ENCODE data around the gene SF3B1.

Gene SF3B1

DNA sequence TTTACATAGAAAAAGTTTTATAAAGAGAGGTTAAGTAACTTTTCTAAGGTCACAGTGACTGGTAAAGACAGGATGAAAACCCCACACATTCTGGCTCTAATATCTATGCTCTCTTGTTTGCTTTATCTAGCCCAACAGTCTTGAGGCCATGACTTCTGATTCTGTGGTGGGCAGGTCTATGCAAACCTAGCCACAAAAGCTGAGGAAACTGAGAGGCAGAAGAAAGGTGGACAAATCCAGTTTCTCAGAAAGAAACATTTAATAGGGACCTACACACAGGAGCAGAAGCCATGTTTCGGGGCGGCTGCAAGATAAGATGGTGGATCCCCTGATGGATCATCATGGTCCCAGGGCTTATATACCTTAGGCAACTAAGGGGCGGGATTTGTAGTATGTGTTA lies 43.0 kb upstream of the SF3B1 start:
- no peaks in the 10 kb centered on the region for H3K9me3 ChIP-seq (ENCODE audit: insufficient read depth, low read depth, low read length)
- no peaks in the 10 kb centered on the region for H4K20me1 ChIP-seq (ENCODE audit: insufficient read depth, low read length, poor library complexity, severe bottlenecking)
- no peaks in the 10 kb centered on the region for H3K4me1 ChIP-seq (ENCODE audit: insufficient read depth, low read length, poor library complexity, severe bottlenecking)
- no peaks in the 10 kb centered on the region for H3F3A ChIP-seq (ENCODE audit: low read depth)
- H3K79me2 ChIP-seq (ENCODE audit: insufficient read depth, low read length), result no peaks in the 10 kb centered on the region
- TF ChIP-seq, protein P1, sequence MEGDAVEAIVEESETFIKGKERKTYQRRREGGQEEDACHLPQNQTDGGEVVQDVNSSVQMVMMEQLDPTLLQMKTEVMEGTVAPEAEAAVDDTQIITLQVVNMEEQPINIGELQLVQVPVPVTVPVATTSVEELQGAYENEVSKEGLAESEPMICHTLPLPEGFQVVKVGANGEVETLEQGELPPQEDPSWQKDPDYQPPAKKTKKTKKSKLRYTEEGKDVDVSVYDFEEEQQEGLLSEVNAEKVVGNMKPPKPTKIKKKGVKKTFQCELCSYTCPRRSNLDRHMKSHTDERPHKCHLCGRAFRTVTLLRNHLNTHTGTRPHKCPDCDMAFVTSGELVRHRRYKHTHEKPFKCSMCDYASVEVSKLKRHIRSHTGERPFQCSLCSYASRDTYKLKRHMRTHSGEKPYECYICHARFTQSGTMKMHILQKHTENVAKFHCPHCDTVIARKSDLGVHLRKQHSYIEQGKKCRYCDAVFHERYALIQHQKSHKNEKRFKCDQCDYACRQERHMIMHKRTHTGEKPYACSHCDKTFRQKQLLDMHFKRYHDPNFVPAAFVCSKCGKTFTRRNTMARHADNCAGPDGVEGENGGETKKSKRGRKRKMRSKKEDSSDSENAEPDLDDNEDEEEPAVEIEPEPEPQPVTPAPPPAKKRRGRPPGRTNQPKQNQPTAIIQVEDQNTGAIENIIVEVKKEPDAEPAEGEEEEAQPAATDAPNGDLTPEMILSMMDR (conservative IDR thresholded peaks at IDR 0.05; ENCODE audit: low read length), result no peak
- TF ChIP-seq EZH2phosphoT487 (IDR thresholded peaks at IDR 0.05; ENCODE audit: borderline replicate concordance), result no peak
- H2AFZ ChIP-seq (ENCODE audit: low read length), result no peak overlapping the region
- peaks cover 45% of the 10 kb centered on the region; the same call in 1 of the 2 replicates for H3K36me3 ChIP-seq (ENCODE audit: insufficient read depth, low read length)
- no peak overlapping the region for H3K4me2 ChIP-seq (ENCODE audit: low read depth, low read length, poor library complexity, severe bottlenecking)
- no peak overlapping the region for H3K4me3 ChIP-seq (ENCODE audit: low read length, poor library complexity, severe bottlenecking)
- no peak overlapping the region for H3K9ac ChIP-seq (ENCODE audit: low read depth, low read length, poor library complexity, severe bottlenecking)
- H3K27me3 ChIP-seq (ENCODE audit: insufficient read depth, low read length, poor library complexity, severe bottlenecking), result no peaks in the 10 kb centered on the region
- H3K9me2 ChIP-seq (replicated peaks; ENCODE audit: low read depth, low read length), result no peaks in the 10 kb centered on the region

DNA sequence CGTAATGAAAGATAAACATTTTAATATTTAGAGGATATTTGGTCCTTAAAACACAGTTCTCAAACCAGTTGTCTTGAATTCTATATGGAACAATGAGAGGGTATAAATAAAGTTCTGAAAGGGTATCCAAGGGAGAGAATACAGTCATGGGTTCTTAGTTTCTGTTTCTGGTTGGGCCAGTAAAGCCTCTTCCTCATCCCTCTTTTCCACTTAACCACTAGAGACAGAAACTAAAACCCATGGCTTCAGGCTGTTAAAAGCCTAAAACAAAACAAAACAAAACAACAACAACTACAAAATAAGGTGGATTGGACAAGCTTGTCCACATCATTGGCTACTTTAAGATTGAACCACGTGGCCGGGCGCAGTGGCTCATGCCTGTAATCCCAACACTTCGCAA lies 37.3 kb upstream of the SF3B1 start:
- Histone ChIP-seq H3K36me3 (ENCODE audit: insufficient read depth, low read length) (peaks cover 83% of the 10 kb centered on the region), H3K79me2 (ENCODE audit: insufficient read depth, low read length) (no peaks in the 10 kb centered on the region)

DNA sequence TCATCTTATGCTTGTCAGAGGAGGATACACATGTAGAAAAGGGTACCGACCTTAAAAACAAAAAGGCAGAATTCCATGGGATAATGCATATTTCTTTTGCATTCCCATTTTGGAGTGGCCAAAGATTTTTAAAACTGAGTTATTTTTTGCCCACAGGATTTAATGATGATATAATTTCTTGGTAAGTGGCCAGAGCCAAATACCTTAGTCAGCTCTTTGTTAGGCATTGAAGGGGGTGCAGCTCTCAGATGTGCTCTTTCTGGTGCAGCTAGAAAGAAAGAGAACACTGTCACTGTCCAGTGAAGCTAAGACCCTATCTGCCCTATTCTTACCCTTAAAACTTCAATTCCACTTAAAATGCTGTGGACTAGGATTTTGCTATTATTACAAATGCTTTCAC lies 29.3 kb upstream of the SF3B1 start:
- Histone ChIP-seq H3K4me3 (ENCODE audit: low read length, poor library complexity, severe bottlenecking) (no peak overlapping the region), H2AFZ (ENCODE audit: low read length) (no peak overlapping the region), H4K20me1 (ENCODE audit: insufficient read depth, low read length, poor library complexity, severe bottlenecking) (peaks cover 3% of the 10 kb centered on the region), H3F3A (ENCODE audit: low read depth) (no peaks in the 10 kb centered on the region), H3K9me2 (replicated peaks; ENCODE audit: low read depth, low read length) (no peaks in the 10 kb centered on the region), H3K9me3 (ENCODE audit: insufficient read depth, low read depth, low read length) (no peaks in the 10 kb centered on the region), H3K4me2 (ENCODE audit: low read depth, low read length, poor library complexity, severe bottlenecking) (no peak overlapping the region), H3K79me2 (ENCODE audit: insufficient read depth, low read length) (peaks cover 23% of the 10 kb centered on the region), H3K36me3 (ENCODE audit: insufficient read depth, low read length) (peaks cover 57% of the 10 kb centered on the region), H3K4me1 (ENCODE audit: insufficient read depth, low read length, poor library complexity, severe bottlenecking) (peaks cover 6% of the 10 kb centered on the region), H3K27me3 (ENCODE audit: insufficient read depth, low read length, poor library complexity, severe bottlenecking) (no peaks in the 10 kb centered on the region), H3K9ac (ENCODE audit: low read depth, low read length, poor library complexity, severe bottlenecking) (no peak overlapping the region)
- no peak for TF ChIP-seq EZH2phosphoT487 (IDR thresholded peaks at IDR 0.05; ENCODE audit: borderline replicate concordance)
- TF ChIP-seq, protein P1 (conservative IDR thresholded peaks at IDR 0.05; ENCODE audit: low read length), result no peak

More for the DNA sequence above, 37.3 kb upstream of the SF3B1 start:
- no peaks in the 10 kb centered on the region for H4K20me1 ChIP-seq (ENCODE audit: insufficient read depth, low read length, poor library complexity, severe bottlenecking)
- H3K9ac ChIP-seq (ENCODE audit: low read depth, low read length, poor library complexity, severe bottlenecking), result no peak overlapping the region
- H3K9me3 ChIP-seq (ENCODE audit: insufficient read depth, low read depth, low read length), result no peaks in the 10 kb centered on the region
- no peak overlapping the region for H2AFZ ChIP-seq (ENCODE audit: low read length)
- no peaks in the 10 kb centered on the region for H3F3A ChIP-seq (ENCODE audit: low read depth)
- no peaks in the 10 kb centered on the region for H3K9me2 ChIP-seq (replicated peaks; ENCODE audit: low read depth, low read length)
- TF ChIP-seq EZH2phosphoT487 (IDR thresholded peaks at IDR 0.05; ENCODE audit: borderline replicate concordance), result no peak
- TF ChIP-seq, protein P1 (conservative IDR thresholded peaks at IDR 0.05; ENCODE audit: low read length), result no peak
- H3K4me2 ChIP-seq (ENCODE audit: low read depth, low read length, poor library complexity, severe bottlenecking), result no peak overlapping the region
- H3K4me1 ChIP-seq (ENCODE audit: insufficient read depth, low read length, poor library complexity, severe bottlenecking), result no peaks in the 10 kb centered on the region
- H3K4me3 ChIP-seq (ENCODE audit: low read length, poor library complexity, severe bottlenecking), result no peak overlapping the region
- no peaks in the 10 kb centered on the region for H3K27me3 ChIP-seq (ENCODE audit: insufficient read depth, low read length, poor library complexity, severe bottlenecking)
